Measurements from ENCODE around the gene NHEJ1. TPM values are rescaled to one million over a fixed set of nuclear protein-coding genes. Genes with fewer than 3 reads are reported as not detected.

The NHEJ1 gene
- total RNA-seq, 1 donor from 2014 or later: 13.1 TPM

- TF ChIP-seq, protein P1, sequence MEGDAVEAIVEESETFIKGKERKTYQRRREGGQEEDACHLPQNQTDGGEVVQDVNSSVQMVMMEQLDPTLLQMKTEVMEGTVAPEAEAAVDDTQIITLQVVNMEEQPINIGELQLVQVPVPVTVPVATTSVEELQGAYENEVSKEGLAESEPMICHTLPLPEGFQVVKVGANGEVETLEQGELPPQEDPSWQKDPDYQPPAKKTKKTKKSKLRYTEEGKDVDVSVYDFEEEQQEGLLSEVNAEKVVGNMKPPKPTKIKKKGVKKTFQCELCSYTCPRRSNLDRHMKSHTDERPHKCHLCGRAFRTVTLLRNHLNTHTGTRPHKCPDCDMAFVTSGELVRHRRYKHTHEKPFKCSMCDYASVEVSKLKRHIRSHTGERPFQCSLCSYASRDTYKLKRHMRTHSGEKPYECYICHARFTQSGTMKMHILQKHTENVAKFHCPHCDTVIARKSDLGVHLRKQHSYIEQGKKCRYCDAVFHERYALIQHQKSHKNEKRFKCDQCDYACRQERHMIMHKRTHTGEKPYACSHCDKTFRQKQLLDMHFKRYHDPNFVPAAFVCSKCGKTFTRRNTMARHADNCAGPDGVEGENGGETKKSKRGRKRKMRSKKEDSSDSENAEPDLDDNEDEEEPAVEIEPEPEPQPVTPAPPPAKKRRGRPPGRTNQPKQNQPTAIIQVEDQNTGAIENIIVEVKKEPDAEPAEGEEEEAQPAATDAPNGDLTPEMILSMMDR (conservative IDR thresholded peaks at IDR 0.05; ENCODE audit: low read depth, low read length): peak; percentile 77
Measured at GRCh38 chr2:219171231-219171651, 10.6 kb upstream of the NHEJ1 start.

GRCh38 chr2:219169930-219170654 lies 9.5 kb upstream of the NHEJ1 start, which contains the start of gene SLC23A3:
Gene SLC23A3, minus strand, starts transcription at chr2:219170029. Its CDS starts 45 bp downstream, at chr2:219169984.
- no peak within 1 kb of the TSS for H3K4me3 ChIP-seq (ENCODE audit: low read depth, low read length)
- TF ChIP-seq, protein P1 (conservative IDR thresholded peaks at IDR 0.05; ENCODE audit: low read depth, low read length): no peak
- DNase-seq (ENCODE audit: low read depth): no peak

More at GRCh38 chr2:219171231-219171651, 10.6 kb upstream of the NHEJ1 start:
- H3K4me3 ChIP-seq (ENCODE audit: low read depth, low read length): no peak overlapping the region
- DNase-seq (ENCODE audit: low read depth): peak; percentile 91

DNA sequence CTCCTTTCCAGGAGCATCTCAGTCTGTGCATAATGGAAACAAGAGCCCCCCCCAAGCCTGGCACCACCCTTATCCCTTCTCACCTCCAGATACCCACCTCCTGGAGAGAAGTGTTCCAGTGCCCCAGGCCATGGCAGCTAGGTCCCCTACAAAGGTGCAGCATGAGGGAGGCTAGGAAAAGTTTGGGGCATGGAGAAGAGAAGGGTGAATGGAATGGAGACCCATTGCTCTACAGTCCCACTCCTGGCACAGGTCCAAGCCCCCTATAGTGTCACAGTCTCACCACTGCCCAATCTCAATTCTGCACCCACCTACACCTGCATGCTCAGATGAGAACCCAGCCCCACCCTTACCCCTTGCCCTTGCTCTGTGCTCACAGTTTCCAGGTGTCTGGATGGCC lies 8.3 kb upstream of the NHEJ1 start:
- TF ChIP-seq, protein P1 (conservative IDR thresholded peaks at IDR 0.05; ENCODE audit: low read depth, low read length): no peak
- DNase-seq (ENCODE audit: low read depth): no peak

GRCh38 chr2:219168526-219168925 lies 7.9 kb upstream of the NHEJ1 start:
- TF ChIP-seq, protein P1 (conservative IDR thresholded peaks at IDR 0.05; ENCODE audit: low read depth, low read length): no peak
- DNase-seq (ENCODE audit: low read depth): no peak
- H3K4me3 ChIP-seq (ENCODE audit: low read depth, low read length): no peak overlapping the region

More for the DNA sequence above, 8.3 kb upstream of the NHEJ1 start:
- H3K4me3 ChIP-seq (ENCODE audit: low read depth, low read length): no peak overlapping the region

DNA sequence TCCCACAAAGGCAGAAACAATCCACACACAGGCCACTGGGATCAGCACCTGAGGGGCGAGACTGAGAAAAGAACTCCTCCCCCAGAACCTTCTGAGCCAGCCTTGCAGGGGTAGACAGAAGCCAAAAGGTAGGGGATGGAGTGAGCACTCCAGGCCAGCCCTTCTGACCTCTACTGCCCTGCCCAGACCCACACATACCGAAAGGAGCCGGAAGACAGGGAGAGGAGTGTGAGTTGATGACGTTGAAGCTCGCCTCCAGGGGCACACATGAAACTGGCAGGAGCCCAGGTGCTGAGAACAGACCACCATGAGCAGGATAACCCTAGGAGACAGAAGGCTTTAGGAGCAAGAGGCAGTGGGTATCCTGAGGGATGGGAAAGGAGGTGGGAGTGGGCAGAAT lies 7.4 kb upstream of the NHEJ1 start:
- TF ChIP-seq, protein P1 (conservative IDR thresholded peaks at IDR 0.05; ENCODE audit: low read depth, low read length): no peak
- DNase-seq (ENCODE audit: low read depth): no peak
- H3K4me3 ChIP-seq (ENCODE audit: low read depth, low read length): no peak overlapping the region

GRCh38 chr2:219165058-219165911 lies 4.7 kb upstream of the NHEJ1 start:
- TF ChIP-seq, protein P1 (conservative IDR thresholded peaks at IDR 0.05; ENCODE audit: low read depth, low read length): no peak
- H3K4me3 ChIP-seq (ENCODE audit: low read depth, low read length): no peak overlapping the region
- DNase-seq (ENCODE audit: low read depth): no peak

All from epithelial cell of proximal tubule (primary cell).